ENCODE measurements around the gene DPH3. TPM values are rescaled to one million over a fixed set of nuclear protein-coding genes. Genes with fewer than 3 reads are reported as not detected.
A peak's percentile ranks its signal among the peaks of the same experiment; 100 is the strongest.

The DPH3 gene
- polyA plus RNA-seq, 4 donors: 16.6 to 38.0 (median 31.4) TPM

- 77 to 81% (median 77%) methylated on average over 9 of the region's 9 CpGs for WGBS, 3 donors
- no peaks in the 10 kb centered on the region for H3K27me3 ChIP-seq (ENCODE audit: control insufficient read depth in 3 of 3, insufficient read depth in 3 of 3, low read length in 3 of 3)
- no peak for FAIRE-seq
Measured at GRCh38 chr3:16251316-16252085, 13.2 kb downstream of the DPH3 start.

GRCh38 chr3:16249886-16250285 is 14.9 kb downstream of the DPH3 start:
- FAIRE-seq (no peak), DNase-seq (peak in 1 of 2 donors; percentile 51)
- WGBS, 3 donors: 69 to 75% (median 70%) methylated on average over 3 of the region's 3 CpGs

More at GRCh38 chr3:16251316-16252085, 13.2 kb downstream of the DPH3 start:
- H3K4me1 ChIP-seq (ENCODE audit: control insufficient read depth in 3 of 3, insufficient read depth in 2 of 3, low read depth in 1 of 3, low read length in 2 of 3): peaks cover 0 to 27% (median 7%) of the 10 kb centered on the region in 3 donors
- no peak overlapping the region for H3K4me3 ChIP-seq (ENCODE audit: low read depth in 1 of 3, low read length in 3 of 3)
- DNase-seq: no peak
- no peaks in the 10 kb centered on the region for H3K36me3 ChIP-seq (ENCODE audit: control insufficient read depth in 3 of 3, insufficient read depth in 2 of 3, low read depth in 1 of 3, low read length in 3 of 3)
- H3K27ac ChIP-seq (ENCODE audit: low read depth in 1 of 3, low read length in 2 of 3): peak overlapping the region in 2 of 3 donors; percentile 68 to 82
- H3K9me3 ChIP-seq (ENCODE audit: control insufficient read depth in 2 of 2, insufficient read depth in 1 of 2, low read depth in 1 of 2, low read length in 1 of 2): peaks cover 0 to 2% of the 10 kb centered on the region in 2 donors

GRCh38 chr3:16249336-16249735 is 15.4 kb downstream of the DPH3 start:
- DNase-seq: peak in 1 of 2 donors; percentile 31
- no peak for FAIRE-seq
- H3K27ac ChIP-seq (ENCODE audit: low read depth in 1 of 3, low read length in 2 of 3): peak overlapping the region in 1 of 3 donors; percentile 53

More at GRCh38 chr3:16249886-16250285, 14.9 kb downstream of the DPH3 start:
- H3K36me3 ChIP-seq (ENCODE audit: control insufficient read depth in 3 of 3, insufficient read depth in 2 of 3, low read depth in 1 of 3, low read length in 3 of 3): no peaks in the 10 kb centered on the region
- H3K27ac ChIP-seq (ENCODE audit: low read depth in 1 of 3, low read length in 2 of 3): peak overlapping the region in 1 of 3 donors; percentile 53
- no peak overlapping the region for H3K4me3 ChIP-seq (ENCODE audit: low read depth in 1 of 3, low read length in 3 of 3)
- peaks cover 0 to 27% (median 7%) of the 10 kb centered on the region in 3 donors for H3K4me1 ChIP-seq (ENCODE audit: control insufficient read depth in 3 of 3, insufficient read depth in 2 of 3, low read depth in 1 of 3, low read length in 2 of 3)
- H3K27me3 ChIP-seq (ENCODE audit: control insufficient read depth in 3 of 3, insufficient read depth in 3 of 3, low read length in 3 of 3): no peaks in the 10 kb centered on the region
- peaks cover 0 to 2% of the 10 kb centered on the region in 2 donors for H3K9me3 ChIP-seq (ENCODE audit: control insufficient read depth in 2 of 2, insufficient read depth in 1 of 2, low read depth in 1 of 2, low read length in 1 of 2)

GRCh38 chr3:16248556-16248955 is 16.2 kb downstream of the DPH3 start:
- no peak for DNase-seq
- H3K4me3 ChIP-seq (ENCODE audit: low read depth in 1 of 3, low read length in 3 of 3): no peak overlapping the region
- H3K27me3 ChIP-seq (ENCODE audit: control insufficient read depth in 3 of 3, insufficient read depth in 3 of 3, low read length in 3 of 3): no peaks in the 10 kb centered on the region
- peaks cover 0 to 2% of the 10 kb centered on the region in 2 donors for H3K9me3 ChIP-seq (ENCODE audit: control insufficient read depth in 2 of 2, insufficient read depth in 1 of 2, low read depth in 1 of 2, low read length in 1 of 2)
- FAIRE-seq: no peak
- H3K27ac ChIP-seq (ENCODE audit: low read depth in 1 of 3, low read length in 2 of 3): no peak overlapping the region
- whole genome bisulfite sequencing, 3 donors: 86 to 91% (median 89%) methylated on average over 5 of the region's 5 CpGs
- peaks cover 0 to 26% (median 7%) of the 10 kb centered on the region in 3 donors for H3K4me1 ChIP-seq (ENCODE audit: control insufficient read depth in 3 of 3, insufficient read depth in 2 of 3, low read depth in 1 of 3, low read length in 2 of 3)
- H3K36me3 ChIP-seq (ENCODE audit: control insufficient read depth in 3 of 3, insufficient read depth in 2 of 3, low read depth in 1 of 3, low read length in 3 of 3): no peaks in the 10 kb centered on the region

More at GRCh38 chr3:16249336-16249735, 15.4 kb downstream of the DPH3 start:
- Histone ChIP-seq H3K4me1 (ENCODE audit: control insufficient read depth in 3 of 3, insufficient read depth in 2 of 3, low read depth in 1 of 3, low read length in 2 of 3) (peaks cover 0 to 27% (median 7%) of the 10 kb centered on the region in 3 donors), H3K36me3 (ENCODE audit: control insufficient read depth in 3 of 3, insufficient read depth in 2 of 3, low read depth in 1 of 3, low read length in 3 of 3) (no peaks in the 10 kb centered on the region), H3K4me3 (ENCODE audit: low read depth in 1 of 3, low read length in 3 of 3) (no peak overlapping the region), H3K27me3 (ENCODE audit: control insufficient read depth in 3 of 3, insufficient read depth in 3 of 3, low read length in 3 of 3) (no peaks in the 10 kb centered on the region), H3K9me3 (ENCODE audit: control insufficient read depth in 2 of 2, insufficient read depth in 1 of 2, low read depth in 1 of 2, low read length in 1 of 2) (peaks cover 0 to 2% of the 10 kb centered on the region in 2 donors)
- WGBS, 3 donors: 46 to 71% (median 62%) methylated on average over 3 of the region's 3 CpGs

GRCh38 chr3:16247282-16248061 is 17.3 kb downstream of the DPH3 start:
- Histone ChIP-seq H3K4me1 (ENCODE audit: control insufficient read depth in 3 of 3, insufficient read depth in 2 of 3, low read depth in 1 of 3, low read length in 2 of 3) (peaks cover 0 to 18% (median 5%) of the 10 kb centered on the region in 3 donors), H3K9me3 (ENCODE audit: control insufficient read depth in 2 of 2, insufficient read depth in 1 of 2, low read depth in 1 of 2, low read length in 1 of 2) (no peaks in the 10 kb centered on the region), H3K27ac (ENCODE audit: low read depth in 1 of 3, low read length in 2 of 3) (no peak overlapping the region), H3K27me3 (ENCODE audit: control insufficient read depth in 3 of 3, insufficient read depth in 3 of 3, low read length in 3 of 3) (no peaks in the 10 kb centered on the region), H3K4me3 (ENCODE audit: low read depth in 1 of 3, low read length in 3 of 3) (no peak overlapping the region), H3K36me3 (ENCODE audit: control insufficient read depth in 3 of 3, insufficient read depth in 2 of 3, low read depth in 1 of 3, low read length in 3 of 3) (no peaks in the 10 kb centered on the region)
- DNase-seq: peak; percentile 81 to 87
- no peak for FAIRE-seq
- WGBS, 3 donors: 29 to 32% (median 32%) methylated on average over 17 of the region's 17 CpGs

- no peaks in the 10 kb centered on the region for H3K27me3 ChIP-seq (ENCODE audit: control insufficient read depth in 3 of 3, insufficient read depth in 3 of 3, low read length in 3 of 3)
- H3K27ac ChIP-seq (ENCODE audit: low read depth in 1 of 3, low read length in 2 of 3): no peak overlapping the region
- no peak for DNase-seq
- 93 to 97% (median 93%) methylated on average over 3 of the region's 3 CpGs for WGBS, 3 donors
- peaks cover 0 to 7% (median 0%) of the 10 kb centered on the region in 3 donors for H3K4me1 ChIP-seq (ENCODE audit: control insufficient read depth in 3 of 3, insufficient read depth in 2 of 3, low read depth in 1 of 3, low read length in 2 of 3)
- H3K4me3 ChIP-seq (ENCODE audit: low read depth in 1 of 3, low read length in 3 of 3): no peak overlapping the region
- no peak for FAIRE-seq
- H3K9me3 ChIP-seq (ENCODE audit: control insufficient read depth in 2 of 2, insufficient read depth in 1 of 2, low read depth in 1 of 2, low read length in 1 of 2): no peaks in the 10 kb centered on the region
- no peaks in the 10 kb centered on the region for H3K36me3 ChIP-seq (ENCODE audit: control insufficient read depth in 3 of 3, insufficient read depth in 2 of 3, low read depth in 1 of 3, low read length in 3 of 3)
Measured at GRCh38 chr3:16245609-16246008, 19.1 kb downstream of the DPH3 start.

GRCh38 chr3:16243706-16244490 is 20.8 kb downstream of the DPH3 start:
- Histone ChIP-seq H3K27me3 (ENCODE audit: control insufficient read depth in 3 of 3, insufficient read depth in 3 of 3, low read length in 3 of 3) (no peaks in the 10 kb centered on the region), H3K4me1 (ENCODE audit: control insufficient read depth in 3 of 3, insufficient read depth in 2 of 3, low read depth in 1 of 3, low read length in 2 of 3) (no peaks in the 10 kb centered on the region), H3K9me3 (ENCODE audit: control insufficient read depth in 2 of 2, insufficient read depth in 1 of 2, low read depth in 1 of 2, low read length in 1 of 2) (no peaks in the 10 kb centered on the region), H3K27ac (ENCODE audit: low read depth in 1 of 3, low read length in 2 of 3) (no peak overlapping the region), H3K36me3 (ENCODE audit: control insufficient read depth in 3 of 3, insufficient read depth in 2 of 3, low read depth in 1 of 3, low read length in 3 of 3) (no peaks in the 10 kb centered on the region), H3K4me3 (ENCODE audit: low read depth in 1 of 3, low read length in 3 of 3) (no peak overlapping the region)
- 67 to 74% (median 72%) methylated on average over 9 of the region's 9 CpGs for WGBS, 3 donors
- FAIRE-seq (no peak), DNase-seq (no peak)

GRCh38 chr3:16242177-16242576 is 22.6 kb downstream of the DPH3 start:
- FAIRE-seq (no peak), DNase-seq (no peak)
- Histone ChIP-seq H3K36me3 (ENCODE audit: control insufficient read depth in 3 of 3, insufficient read depth in 2 of 3, low read depth in 1 of 3, low read length in 3 of 3) (no peaks in the 10 kb centered on the region), H3K4me1 (ENCODE audit: control insufficient read depth in 3 of 3, insufficient read depth in 2 of 3, low read depth in 1 of 3, low read length in 2 of 3) (no peaks in the 10 kb centered on the region), H3K27me3 (ENCODE audit: control insufficient read depth in 3 of 3, insufficient read depth in 3 of 3, low read length in 3 of 3) (no peaks in the 10 kb centered on the region), H3K27ac (ENCODE audit: low read depth in 1 of 3, low read length in 2 of 3) (no peak overlapping the region), H3K4me3 (ENCODE audit: low read depth in 1 of 3, low read length in 3 of 3) (no peak overlapping the region), H3K9me3 (ENCODE audit: control insufficient read depth in 2 of 2, insufficient read depth in 1 of 2, low read depth in 1 of 2, low read length in 1 of 2) (no peaks in the 10 kb centered on the region)
- WGBS, 3 donors: 89 to 96% (median 95%) methylated on average over 5 of the region's 5 CpGs

All from small intestine (tissue), 7 donors.